Stimulated activated CD8-positive, alpha-beta memory T cell treated with anti-CD3 and anti-CD28 coated beads, Interleukin-2, amount 100 ng/mL, for 48 hours (primary cell): Measurements from ENCODE around the gene SLC26A11.
"Not testable (repeated sequence)": the region's sequence is repeated elsewhere in the genome, so short reads cannot be mapped to it uniquely, and the experiment has no call there.

Source experiments
- DNase-seq, 2 donors: peaks; one replicate each; pipeline ENCODE4 v3.0.0-alpha.2; 2020; ENCODE audit warnings: low read depth in 2 of 2

SLC26A11 gene

DNA sequence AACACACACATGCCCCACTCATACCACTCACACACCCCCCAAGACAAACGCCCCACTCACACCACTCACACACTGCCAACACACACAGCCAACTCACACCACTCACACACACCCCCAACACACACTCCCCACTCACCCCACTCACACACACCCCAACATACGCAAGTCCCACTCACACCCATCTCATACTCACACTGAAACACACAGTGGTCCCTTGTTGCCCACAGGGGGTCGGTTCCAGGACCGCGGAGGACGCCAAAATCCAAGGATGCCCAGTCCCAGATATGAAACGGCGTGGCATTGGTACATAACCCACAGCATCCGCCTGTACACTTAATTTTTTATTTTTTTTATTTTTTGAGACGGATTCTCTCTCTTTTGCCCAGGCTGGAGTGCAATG is 61.3 kb downstream of the SLC26A11 start:
- DNase-seq: no peak

DNA sequence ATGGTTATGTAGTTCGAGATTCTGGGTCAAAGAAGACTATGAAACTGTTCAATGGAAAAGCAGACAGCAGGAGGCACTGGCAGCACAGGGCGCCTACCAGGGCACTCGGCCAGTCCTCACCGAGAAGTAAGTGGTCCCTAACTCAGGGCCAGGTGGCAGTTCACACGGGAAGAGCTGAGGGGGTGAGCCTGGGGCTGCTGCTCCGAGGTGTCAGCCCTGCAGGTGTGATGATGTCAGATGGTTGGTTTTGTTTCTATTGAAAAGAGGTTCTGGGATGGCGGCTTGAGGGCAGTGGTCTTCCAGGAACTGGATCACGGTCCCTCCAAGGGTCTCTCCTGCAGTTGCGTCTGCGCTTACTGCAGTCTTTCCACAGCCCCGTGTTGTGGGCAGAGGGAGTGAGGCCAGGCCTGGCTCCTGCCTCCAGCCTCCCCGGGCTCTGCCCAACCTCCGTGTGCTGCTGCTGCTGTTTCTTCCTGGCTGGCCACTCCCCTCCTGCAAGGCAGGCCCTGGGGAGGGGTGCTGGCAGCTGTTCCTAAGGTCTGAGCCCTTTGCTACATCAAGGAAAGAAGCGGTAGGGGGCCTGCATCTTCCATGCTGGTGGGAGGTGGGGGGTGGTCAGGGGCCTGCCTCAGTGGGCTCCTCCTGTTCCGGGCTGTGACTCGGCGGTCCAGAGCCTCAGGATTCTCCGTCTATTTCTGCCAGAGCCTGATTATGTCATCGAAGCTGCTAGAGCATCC is 63.1 kb downstream of the SLC26A11 start:
- no peak for DNase-seq

DNA sequence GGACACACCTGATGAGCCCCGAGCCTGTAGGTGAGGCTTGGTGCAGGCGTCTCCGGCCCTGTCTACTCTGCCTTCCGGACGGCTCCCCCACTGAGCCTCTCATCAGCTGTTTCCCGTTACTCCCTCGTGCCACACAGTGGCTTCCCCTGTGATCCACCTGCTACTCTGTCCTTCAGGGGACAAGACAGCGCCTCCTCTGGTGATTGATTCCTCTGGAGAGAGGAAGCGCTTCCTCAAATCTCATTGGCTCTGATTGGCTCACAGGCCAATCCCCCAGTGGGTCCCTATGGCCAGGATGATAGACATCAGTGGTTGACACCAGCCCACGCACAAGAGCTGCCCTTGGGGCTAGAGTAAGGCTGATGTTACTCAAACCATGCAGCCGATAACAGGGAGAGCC is 64.4 kb downstream of the SLC26A11 start:
- no peak for DNase-seq

DNA sequence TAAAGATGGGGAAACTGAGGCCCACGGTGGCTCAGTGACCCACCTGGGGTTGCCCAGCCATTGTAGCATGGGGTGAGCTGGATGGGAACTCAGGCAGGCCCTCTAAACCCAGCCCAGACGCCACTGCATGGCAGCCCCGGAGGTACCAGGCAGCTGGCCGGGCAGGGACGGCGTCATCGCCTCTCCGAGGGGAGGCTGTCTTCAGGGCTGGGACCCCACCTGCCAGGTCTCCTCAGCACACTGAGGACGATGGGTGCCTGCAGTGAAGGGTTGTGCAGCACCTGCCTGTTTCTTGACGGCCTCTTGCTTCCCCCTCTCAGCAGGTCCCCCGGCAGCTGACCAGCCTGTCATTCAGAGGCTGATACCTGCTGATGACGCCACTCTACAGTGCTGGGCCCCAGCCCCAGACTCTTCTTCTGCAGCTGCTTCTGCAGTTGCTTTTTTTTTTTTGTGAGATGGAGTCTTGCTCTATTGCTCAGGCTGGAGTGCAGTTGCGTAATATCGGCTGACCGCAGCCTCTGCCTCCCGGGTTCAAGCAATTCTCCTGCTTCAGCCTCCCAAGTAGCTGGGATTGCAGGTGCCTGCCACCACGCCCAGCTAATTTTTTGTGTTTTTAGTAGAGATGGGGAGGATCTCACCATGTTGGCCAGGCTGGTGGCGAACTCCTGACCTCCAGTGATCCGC is 65.2 kb downstream of the SLC26A11 start:
- DNase-seq: no peak

DNA sequence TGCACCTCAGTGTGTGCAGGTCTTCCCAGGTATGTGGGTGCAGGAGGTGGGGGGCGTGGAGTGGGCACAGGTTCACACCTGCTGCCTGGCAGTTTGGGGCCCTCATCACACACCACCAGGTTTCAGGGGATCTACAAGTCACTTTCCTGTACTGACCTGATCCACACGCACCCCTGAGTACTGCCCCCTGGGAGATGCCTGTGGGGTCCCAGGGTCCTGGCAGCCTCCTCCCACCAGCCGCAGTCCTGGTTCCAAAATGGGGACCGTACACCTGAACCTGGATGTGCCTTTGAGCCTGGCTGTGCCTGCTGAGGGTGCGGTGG is 66.4 kb downstream of the SLC26A11 start:
- DNase-seq: no peak

DNA sequence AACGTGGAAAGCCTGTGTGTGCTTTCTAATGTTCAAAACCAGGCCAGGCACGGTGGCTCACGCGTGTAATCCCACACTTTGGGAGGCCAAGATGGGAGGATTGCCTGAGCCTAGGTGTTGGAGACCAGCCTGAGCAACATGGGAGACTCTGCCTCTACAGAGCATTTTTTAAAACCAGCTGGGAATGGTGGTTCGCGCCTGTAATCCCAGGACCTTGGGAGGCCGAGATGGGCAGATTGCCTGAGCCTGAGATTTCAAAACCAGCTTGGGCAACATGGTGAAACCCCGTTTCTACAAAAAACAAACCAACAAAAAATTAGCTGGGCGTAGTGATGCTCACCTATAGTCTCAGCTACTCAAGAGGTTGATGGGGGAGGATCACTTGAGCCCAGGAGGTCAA is 66.8 kb downstream of the SLC26A11 start:
- DNase-seq: no peak

DNA sequence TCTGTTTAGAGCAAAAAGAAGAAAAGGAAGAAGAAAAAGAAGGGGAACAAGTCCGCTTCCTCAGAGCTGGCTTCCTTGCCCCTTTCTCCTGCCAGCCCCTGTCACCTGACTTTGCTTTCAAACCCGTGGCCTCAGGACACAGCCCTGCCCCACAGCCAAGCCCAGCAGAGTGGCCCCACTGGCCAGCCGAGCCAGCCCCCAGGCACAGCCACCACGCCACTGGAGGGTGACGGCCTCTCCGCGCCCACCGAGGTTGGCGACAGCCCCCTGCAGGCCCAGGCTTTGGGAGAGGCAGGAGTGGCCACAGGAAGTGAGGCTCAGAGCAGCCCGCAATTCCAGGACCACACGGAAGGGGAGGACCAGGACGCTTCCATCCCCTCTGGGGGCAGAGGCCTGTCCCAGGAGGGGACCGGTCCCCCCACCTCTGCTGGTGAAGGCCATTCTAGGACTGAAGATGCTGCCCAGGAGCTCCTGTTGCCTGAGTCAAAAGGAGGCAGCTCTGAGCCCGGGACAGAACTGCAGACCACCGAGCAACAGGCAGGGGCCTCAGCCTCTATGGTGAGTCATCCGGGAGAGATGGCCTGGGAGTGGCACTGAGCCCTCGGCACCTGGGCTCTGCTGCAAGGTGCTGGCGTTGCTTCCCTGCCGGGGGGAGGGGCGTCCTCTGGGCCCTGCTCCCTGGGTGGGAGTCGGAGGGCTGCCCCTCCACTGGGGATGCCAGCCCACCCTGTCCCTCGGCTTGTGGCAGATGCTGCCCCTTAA is 67.8 kb downstream of the SLC26A11 start:
- no peak for DNase-seq

DNA sequence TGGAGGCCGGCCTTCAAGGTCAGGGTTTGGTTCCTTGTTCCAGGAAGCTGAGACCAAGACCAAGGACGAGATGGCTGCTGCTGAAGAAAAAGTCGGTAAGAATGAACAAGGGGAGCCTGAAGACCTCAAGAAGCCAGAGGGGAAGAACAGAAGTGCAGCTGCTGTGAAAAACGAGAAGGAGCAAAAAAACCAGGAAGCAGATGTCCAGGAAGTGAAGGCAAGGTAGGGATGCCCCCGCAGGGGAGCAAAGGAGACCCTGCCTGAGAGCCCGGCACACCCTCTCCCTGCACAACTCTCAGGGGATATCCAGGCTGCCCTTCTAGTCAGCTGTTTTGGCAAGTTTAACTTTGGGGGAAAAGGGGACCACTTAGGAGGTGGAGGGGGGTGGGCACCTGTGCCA is 69.4 kb downstream of the SLC26A11 start:
- no peak for DNase-seq

DNA sequence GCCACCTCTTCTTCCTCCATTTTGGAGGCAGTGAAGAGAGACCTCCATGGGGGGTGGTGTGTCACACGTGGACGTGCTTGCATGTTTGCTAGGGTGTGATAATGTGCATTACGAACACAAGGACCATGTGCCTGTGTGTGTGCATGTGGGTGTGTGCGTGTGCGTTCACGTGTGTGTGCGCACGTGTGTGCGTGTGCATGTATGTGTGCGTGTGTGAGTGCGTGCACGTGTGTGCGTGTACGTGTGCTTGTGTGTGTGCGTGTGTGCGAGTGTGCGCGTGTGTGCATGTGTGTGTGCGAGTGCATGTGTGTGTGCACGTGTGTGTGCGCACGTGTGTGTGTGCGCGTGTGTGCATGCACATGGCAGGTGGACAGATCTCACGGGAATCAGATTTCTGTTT is 69.9 kb downstream of the SLC26A11 start:
- no peak for DNase-seq

DNA sequence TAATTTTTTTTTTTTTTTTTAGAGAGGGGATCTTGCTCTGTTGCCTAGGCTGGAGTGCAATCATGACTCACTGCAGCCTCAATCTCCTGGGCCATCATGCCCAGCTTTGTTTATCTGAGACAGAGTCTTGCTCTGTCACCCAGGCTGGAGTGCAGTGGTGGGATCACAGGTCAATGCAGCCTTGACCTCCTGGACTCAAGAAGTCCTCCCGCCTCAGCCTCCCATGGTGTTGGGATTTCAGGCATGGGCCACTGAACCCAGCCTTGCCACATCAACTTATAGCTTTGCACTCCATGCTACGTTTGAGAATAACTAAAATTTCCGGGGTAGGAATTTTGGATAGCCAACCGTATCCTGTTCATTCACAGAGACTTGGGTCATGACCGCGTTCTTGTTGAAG is 71.0 kb downstream of the SLC26A11 start:
- DNase-seq: no peak

DNA sequence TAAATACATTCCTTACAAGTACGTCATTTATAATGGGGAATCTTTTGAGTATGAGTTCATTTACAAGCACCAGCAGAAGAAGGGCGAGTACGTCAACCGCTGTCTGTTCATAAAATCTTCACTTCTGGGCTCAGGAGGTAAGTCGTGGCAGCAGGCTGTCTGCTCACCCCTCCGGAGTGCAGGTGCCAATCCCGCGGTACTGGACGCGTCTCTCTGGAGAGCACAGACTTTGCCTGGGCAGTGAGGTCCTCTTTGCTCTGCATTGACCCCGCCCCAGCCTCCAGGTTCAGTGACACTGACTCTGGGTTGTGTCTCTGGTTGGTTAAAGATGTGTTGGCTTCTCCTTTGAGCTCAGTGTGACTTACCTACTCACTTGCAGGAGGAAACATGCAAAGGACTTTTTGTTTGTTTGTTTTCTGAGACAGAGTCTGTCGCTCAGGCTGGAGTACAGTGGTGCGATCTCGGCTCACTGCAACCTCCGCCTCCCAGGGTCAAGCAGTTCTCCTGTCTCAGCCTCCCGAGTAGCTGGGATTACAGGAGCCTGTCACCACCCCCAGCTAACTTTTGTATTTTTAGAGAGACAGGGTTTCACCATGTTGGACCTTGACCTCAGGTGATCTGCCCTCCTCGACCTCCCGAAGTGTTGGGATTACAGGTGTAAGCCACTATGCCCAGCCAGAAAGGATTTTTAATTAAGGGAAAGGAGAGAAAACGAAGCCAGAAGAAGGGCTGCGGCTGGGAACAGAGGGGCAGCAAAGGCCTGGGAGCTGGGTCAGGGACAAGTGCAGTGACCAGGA is 71.7 kb downstream of the SLC26A11 start:
- no peak for DNase-seq

DNA sequence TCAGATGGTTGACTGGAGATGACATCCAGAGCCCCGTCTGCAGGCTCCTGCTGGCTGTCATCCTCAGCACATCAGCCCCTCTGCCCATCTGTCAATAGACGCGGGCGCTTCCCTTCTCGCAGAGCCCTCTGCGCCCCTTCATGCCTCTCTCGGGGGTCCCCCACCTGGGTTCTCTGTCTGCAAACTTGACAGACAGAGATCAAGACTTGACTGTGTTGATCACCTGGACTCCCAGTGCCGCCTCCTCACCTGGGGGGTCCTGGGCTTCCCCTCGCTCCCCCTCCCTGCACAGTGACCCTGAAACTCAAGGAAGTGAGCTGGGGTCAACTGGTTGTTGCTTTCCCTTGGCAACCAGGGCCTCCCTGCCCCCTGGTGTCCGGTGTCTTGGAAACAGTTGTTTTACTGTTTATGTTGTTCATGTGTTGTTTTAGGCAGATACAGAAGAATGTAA is 72.3 kb downstream of the SLC26A11 start:
- no peak for DNase-seq

DNA sequence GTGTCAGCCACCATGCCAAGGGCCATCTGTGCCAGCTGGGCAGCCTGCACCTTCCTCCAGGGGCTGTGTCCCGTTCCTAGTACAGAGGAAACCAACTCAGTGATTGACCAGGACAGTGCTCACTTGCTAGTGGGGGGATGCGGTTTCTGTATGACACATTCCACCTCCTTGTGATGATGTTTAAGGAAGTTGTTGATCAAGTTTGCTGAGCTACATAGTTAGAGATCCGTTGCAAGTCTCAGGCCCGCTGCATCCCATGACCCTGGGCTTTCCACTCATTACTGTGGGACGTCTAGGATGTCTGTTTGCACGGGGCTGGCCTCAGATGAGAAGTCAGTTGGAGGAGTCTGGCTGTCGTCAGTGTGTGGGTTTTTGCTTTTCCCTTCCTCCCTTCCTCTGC is 74.0 kb downstream of the SLC26A11 start:
- DNase-seq: no peak

DNA sequence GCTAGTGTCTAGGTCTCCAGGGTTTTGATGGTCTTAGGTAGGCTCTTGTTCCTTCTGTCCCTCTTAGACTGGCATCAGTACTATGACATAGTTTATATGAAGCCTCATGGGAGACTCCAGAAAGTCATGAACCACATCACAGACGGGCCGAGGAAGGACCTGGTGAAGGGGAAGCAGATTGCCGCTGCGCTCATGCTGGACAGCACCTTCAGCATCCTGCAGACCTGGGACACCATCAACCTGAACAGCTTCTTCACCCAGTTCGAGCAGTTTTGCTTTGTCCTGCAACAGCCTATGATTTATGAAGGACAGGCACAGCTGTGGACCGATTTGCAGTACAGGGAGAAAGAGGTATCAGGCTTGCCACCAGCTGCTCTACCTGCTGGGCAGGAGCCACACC is 74.4 kb downstream of the SLC26A11 start:
- DNase-seq: no peak

DNA sequence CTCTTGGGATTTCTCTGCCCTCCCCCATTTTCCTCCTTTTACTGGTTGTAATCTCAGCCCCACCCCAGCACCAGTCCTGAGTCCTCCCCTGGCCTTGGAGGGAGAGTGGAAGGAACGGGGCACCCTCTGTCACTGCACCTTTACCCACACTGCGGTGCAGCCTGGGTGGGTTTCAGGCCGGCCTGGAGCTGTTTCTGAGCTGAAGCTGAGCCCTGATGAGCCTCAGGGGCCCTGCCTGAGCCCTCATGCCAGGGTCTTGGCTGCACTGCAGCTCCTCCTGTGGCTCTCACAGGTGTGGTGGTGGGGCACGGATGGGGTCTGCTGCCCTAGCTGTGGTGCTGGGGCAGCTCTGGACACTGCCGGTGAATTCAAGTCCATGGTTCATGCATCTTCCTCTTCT is 74.9 kb downstream of the SLC26A11 start:
- DNase-seq: no peak

DNA sequence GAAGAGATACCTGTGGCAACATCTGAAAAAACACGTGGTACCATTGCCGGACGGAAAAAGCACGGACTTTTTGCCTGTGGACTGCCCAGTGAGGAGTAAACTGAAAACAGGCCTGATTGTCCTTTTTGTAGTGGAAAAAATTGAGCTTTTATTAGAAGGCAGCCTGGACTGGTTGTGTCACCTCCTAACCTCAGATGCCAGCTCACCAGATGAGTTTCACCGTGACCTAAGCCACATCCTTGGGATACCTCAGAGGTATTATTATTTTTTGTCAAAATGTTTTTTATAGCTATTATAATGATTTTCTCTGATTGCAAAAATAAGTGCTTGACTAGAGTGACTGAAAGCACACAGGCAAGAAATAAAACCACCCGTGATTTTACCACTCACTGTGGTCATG is 75.3 kb downstream of the SLC26A11 start:
- DNase-seq: no peak

DNA sequence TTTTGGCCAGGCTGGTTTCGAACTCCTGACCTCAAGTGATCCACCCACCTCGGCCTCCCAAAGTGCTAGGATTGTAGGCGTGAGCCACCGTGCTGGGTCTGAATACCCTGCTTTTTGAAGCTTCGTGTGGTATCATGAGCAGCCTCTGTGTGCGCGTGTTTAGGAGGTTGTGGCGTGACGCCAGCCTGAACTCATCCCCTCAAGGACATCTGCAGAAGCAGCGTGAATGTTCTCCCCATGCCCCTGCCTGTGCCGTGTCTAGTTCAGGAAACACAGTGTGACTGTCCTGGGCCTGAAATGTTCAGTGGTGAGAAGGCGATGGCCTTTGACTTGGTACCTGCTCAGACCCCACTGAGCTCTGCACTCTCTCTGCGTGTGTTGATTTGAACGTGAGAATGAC is 76.0 kb downstream of the SLC26A11 start:
- DNase-seq: no peak

DNA sequence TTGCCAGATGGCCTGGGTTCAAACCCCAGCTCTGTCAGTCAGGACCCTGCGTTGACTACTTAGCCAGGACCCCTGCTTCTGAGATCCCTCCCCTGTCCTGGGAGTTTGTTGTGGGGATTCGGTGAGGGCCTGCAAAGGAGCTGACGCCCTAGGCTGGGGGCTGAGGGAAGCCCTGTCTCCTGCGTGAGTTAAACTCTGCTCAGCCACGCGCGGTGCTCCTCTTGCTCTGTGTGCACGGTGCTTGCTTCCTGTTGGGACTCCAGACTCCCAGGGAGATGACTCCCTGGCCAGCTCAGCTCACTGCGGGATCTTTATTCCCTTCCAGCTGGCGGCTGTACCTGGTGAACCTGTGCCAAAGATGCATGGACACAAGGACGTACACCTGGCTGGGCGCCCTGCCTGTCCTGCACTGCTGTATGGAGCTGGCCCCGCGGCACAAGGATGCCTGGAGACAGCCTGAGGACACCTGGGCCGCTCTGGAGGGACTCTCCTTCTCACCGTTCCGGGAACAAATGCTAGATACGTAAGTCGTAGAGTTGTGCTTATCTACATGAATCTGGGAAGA is 77.9 kb downstream of the SLC26A11 start:
- no peak for DNase-seq

DNA sequence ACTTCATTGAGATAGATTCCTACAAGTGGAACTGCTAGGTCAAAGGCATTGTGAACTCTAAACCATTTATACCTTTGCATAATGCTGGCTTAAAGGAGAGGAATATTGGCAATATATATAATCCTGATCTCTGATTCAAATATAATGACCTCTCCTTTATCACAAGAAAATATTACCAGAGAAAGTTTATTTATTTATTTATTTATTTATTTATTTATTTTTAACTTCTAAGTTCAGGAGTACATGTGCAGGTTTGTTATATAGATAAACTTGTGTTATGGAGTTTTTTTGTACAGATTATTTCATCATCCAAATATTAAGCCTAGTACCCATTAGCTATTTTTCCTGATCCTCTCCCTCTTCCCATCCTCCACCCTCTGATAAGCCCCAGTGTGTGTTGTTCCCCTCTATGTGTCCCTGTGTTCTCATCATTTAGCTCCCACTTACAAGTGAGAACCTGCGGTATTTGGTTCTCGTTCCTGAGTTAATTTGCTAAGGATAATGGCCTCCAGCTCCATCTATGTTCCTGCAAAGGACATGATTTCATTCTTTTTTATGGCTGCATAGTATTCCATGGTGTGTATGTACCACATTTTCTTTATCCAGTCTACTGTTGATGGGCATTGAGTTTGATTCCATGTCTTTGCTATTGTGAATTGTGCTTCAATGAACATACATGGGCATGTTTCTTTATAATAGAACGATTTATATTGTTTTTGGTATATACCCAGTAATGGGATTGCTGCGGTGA is 79.3 kb downstream of the SLC26A11 start:
- DNase-seq: not testable (repeated sequence)

DNA sequence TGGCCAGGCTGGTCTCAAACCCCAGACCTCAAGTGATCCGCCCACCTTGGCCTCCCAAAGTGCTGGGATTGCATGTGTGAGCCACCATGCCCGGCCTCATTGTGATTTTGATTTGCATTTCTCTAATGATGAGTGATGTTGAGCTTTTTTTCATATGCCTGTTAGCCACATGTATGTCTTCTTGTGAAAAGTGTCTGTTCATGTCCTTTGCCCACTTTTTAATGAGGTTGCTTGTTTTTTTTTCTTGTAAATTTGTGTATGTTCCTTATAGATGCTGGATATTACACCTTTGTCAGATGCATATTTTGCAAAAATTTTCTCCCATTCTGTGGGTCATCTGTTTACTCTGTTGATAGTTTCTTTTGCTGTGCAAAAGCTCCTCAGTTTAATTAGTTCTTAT is 80.5 kb downstream of the SLC26A11 start:
- not testable (repeated sequence) for DNase-seq
